Stimulated activated CD8-positive, alpha-beta memory T cell treated with anti-CD3 and anti-CD28 coated beads, Interleukin-7, amount 100 ng/mL, for 1 hour (primary cell): ENCODE results near the gene DEPDC1B.
"Not testable (repeated sequence)": the region's sequence is repeated elsewhere in the genome, so short reads cannot be mapped to it uniquely, and the experiment has no call there.

Experiments used
- DNase-seq, 2 donors: peaks; one replicate each; pipeline ENCODE4 v3.0.0-alpha.2; 2020; ENCODE audit warnings: low read depth in 2 of 2

Gene DEPDC1B

DNA sequence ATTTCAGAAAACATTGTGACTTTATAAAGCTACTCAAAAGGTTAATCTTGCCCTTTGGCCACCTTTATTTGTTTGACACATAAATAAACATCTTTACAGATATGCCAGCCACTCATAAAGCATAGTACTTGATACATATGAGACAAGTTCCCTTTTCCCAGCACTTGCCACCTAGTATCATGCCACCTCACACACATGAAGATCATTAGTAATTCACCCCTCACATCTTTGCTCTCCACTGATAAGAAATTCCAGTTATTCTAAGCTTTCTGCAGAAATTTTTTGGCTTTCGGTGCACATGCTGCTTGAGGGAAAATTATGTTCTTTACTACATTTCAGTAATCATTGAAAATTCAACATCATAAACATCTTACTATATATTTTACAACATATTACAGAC is 59.1 kb downstream of the DEPDC1B start:
- no peak for DNase-seq

DNA sequence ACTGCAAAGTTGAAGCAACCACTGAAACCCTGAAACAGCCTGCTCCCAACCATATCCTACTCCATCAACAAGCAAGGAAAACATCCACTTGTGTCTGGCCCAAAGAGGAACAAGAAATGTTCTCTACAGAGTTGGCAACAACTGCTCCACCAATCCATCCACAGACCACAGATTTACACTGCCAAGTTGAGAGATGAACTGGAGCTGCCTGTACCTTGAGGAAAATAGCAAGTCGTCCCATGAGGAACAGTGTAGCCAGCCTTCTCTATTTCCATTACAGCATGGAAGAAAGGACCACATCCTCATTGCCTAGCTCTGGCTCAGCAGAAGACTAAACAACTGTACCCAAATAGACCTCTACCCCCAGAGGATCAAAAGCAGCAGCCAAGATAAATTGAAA is 60.4 kb downstream of the DEPDC1B start:
- no peak for DNase-seq

DNA sequence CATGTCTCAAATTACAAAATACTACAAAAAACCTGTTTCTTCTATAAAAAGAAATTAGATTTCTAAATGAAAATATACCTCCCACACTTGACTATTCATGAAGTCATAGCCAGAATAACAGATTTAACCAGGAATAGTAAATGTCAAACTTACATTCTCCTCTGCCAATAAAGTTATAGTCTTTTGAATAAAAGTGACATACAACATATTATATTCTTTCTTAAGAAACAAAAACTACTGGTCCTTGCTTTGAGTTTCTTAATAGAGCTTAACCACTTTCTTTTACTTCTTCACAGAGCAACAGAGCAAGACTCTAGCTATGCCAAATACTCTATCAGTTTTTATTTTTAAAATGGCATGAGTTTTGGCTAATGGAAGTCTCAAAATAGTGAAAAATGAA is 61.7 kb downstream of the DEPDC1B start:
- no peak for DNase-seq

DNA sequence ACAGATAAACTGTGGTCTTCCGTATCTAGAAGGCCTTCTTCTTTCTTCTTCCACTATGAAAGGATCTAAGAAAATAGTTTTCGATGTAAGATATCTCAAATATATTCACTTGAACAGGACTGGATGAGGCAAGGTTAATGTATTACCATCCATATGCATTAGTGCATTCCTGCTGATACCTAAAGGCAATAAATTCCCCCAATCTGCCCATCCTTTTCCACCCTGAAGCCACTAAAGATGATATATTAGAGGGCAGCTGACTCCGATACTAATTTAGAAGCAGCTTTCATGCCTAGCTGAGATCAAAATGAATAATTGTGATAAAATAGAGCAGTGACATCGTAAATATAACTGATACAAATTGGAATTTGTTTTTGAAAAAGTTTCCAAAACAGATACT is 63.3 kb downstream of the DEPDC1B start:
- no peak for DNase-seq

DNA sequence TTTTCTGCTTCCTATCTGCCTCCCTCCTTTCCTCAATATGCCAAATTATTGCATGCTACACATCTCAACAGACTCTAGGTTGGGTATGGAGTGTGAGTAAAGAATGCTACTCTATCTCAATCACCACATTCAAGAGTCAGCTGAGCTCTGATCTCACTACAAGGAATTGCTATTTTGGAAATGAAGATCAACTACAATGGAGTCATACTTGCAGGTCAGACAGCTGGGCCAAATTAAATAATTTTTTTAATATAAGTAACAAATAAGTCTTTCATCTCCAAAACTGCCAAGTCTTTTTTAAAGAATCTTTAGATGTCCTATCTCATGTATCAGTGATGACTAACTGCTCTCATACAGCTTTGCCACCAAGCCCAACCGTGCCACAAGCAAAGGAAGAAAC is 64.0 kb downstream of the DEPDC1B start:
- DNase-seq = no peak

DNA sequence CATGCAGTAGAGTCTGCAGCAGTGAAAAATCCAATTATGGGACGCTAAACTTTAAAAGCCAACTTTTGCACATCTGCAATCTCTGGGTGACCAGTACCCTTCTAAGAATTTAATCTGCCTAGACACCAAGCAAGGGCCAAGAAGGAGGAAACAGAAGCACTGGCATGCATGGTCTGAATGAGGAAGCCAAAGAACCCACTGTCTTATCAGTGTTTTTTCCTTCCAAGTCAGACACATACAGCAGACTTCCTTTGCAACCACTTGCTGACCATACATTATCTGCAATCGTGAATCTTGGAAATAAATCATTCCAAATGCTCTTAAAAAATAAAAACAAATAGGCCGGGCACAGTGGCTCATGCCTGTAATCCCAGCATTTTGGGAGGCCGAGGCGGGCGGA is 65.9 kb downstream of the DEPDC1B start:
- no peak for DNase-seq

DNA sequence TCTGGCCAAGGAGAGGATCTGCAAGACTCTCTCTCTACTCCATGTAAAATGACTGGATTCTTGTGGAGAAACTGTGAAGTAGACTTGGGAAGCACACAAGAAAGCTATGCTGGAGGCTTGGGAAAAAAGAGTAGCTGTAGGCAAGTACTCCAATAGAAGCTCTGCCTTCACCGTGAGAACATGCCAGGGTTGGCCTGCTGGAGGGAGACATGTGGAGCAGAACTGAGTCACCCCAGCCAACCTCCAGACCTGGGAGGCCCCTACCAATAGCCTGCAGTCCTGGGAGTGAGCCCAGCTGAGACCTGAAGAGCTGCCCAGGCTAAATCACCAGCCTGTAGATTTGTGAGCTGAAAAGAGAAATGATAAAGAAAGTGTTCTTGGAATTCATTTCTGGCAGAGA is 66.6 kb downstream of the DEPDC1B start:
- no peak for DNase-seq

DNA sequence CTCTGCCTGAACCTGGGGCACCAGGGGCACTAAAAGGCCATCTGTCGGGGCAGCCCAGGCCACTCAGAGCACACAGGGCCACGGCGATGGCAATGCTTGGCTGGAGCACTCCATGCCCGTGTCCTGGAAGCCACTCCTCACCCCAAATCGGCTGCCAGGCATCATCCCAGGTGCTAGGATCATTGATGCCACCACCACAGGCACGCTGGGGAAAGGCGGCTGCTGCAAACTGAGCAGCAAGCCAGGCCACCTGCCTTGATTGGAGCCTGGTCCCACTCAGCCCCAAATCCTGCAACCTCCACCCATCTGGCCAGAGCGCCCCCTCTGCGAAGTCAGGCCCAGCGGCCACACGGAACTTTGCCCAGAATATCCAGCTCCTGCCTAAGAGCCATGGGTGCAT is 67.8 kb downstream of the DEPDC1B start:
- DNase-seq = no peak

DNA sequence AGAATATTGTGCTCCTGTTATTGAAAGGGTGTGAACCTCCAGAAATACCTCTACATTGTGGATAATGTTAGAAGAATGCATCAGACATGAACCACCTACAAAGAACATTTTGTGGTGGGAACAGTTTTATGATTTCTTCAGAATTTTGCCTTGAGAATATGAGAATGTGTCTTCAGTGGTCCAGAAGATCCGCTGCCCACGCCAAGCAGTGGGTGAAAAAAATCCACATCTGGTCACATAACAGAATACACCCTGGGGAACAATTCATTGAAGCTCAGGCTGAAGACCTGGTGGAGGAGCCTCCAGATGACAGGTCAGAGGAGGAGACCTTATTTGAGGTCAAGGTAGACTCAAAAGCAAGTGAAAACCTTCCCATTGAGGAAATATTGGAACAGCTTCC is 69.1 kb downstream of the DEPDC1B start:
- no peak for DNase-seq

DNA sequence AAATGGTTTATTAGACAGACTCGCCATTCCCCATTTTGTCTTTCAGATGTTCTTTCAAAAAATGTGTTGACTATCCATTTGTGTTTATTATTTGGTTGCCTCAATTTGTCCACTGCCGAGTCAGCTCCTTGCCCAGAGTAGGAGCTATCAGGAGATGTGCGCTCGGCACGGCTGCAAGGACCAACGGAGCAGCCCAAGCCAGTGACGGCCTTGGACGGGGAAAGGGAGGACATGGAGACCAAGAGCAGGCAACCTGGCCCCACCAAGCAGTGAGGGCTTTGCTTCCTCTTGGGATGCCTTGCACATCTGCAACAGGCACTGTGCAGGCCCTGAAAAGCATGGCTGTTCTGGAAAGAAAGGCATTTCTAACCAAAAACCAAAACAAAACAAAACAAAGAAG is 69.8 kb downstream of the DEPDC1B start:
- no peak for DNase-seq

DNA sequence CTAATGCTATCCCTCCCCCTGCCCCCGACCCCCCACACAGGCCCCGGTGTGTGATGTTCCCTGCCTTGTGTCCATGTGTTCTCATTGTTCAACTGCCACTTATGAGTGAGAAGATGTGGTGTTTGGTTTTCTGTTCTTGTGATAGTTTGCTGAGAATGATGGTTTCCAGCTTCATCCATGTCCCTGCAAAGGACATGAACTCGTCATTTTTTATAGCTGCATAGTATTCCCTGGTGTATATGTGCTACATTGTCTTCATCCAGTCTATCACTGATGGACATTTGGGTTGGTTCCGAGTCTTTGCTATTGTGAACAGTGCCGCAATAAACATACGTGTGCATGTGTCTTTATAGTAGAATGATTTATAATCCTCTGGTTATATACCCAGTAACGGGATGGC is 75.1 kb downstream of the DEPDC1B start:
- DNase-seq = not testable (repeated sequence)

DNA sequence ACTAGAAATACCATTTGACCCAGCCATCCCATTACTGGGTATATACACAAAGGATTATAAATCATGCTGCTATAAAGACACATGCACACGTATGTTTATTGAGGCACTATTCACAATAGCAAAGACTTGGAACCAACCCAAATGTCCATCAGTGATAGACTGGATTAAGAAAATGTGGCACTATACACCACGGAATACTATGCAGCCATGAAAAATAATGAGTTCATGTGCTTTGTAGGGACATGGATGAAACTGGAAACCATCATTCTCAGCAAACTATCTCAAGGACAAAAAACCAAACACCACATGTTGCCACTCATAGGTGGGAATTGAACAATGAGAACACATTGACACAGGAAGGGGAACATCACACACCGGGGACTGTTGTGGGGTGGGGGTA is 79.2 kb downstream of the DEPDC1B start:
- not testable (repeated sequence) for DNase-seq

DNA sequence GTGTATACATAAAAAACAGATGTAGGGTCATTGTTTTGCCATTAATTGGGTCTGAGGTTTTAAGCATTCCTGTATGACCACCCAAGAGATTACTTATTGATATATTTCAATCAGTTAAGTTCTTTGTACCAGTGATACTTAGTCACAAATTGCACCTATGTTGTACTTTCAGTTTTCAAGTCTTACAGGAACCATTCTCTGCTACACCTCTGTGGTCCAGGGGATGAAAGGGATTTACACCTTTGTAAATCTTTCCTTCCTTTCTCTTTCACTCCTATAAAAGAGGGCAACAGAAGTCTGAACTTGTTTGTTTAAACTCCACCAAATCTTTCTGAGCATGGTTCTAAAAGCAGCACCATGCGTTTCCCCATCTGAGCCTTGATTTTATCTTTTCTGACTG is 86.1 kb downstream of the DEPDC1B start:
- DNase-seq = no peak

DNA sequence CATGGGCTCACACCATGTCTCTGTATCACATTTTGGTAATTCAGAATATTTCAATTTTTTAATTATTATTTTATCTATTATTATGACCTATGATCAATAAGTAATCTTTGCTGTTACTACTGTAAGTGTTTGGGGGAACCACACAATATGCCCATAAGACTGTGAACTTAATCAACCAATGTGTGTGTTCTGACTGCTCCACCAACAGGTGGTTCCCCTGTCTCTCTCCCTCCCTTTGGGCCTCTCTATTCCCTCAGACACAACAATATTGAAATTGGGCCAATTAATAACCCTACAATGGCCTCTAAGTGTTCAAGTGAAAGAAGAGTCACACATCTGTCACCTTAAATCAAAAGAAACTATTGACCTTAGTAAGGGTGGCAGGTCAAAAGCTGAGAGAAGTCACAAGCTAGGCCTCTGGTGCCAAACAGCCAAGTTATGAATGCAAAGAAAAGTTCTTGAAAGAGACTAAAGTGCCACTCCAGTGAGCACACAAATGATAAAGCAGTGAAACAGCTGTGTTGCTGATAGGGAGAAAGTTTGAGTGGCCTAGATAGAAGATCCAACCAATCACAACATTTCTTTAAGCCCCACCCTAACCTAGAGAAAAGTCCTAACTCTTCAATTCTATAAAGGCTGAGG is 88.7 kb downstream of the DEPDC1B start:
- no peak for DNase-seq

DNA sequence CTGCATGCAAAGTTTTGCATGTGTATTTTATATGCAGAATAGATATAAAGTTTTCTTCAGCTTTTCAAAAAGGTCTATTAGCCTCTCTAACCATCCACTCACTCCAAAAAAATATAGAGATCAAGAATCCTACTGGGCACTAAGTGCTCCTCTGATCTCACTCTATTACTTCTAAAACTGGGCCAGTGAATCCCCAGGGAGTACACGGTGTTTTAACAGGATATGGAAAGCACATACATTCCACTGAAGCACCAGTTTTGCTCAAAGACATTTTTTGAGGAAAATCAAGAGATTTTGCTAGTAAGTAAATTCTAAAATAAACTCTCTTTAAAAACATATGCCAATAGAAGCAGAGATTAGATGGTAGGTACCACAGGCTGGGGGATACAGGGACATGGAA is 95.2 kb downstream of the DEPDC1B start:
- DNase-seq = no peak

DNA sequence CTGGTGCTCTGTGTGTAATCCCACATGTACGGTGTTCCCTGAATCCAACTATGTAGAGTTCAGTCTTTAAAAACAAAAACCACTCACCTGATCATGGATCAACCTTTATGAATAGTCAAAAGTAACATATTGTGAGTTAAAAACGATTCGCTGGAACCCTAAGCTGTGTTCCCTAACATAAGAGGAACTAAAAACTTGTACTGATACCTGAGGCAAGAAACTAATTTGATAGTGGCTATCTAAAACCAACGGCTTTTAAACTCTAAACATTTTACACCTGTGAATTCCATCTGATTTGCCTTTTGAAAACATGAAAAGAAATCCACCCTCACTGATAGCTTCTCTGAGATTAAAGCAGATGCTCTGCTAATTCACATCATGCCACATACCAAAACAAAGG is 101.5 kb downstream of the DEPDC1B start:
- DNase-seq = no peak

DNA sequence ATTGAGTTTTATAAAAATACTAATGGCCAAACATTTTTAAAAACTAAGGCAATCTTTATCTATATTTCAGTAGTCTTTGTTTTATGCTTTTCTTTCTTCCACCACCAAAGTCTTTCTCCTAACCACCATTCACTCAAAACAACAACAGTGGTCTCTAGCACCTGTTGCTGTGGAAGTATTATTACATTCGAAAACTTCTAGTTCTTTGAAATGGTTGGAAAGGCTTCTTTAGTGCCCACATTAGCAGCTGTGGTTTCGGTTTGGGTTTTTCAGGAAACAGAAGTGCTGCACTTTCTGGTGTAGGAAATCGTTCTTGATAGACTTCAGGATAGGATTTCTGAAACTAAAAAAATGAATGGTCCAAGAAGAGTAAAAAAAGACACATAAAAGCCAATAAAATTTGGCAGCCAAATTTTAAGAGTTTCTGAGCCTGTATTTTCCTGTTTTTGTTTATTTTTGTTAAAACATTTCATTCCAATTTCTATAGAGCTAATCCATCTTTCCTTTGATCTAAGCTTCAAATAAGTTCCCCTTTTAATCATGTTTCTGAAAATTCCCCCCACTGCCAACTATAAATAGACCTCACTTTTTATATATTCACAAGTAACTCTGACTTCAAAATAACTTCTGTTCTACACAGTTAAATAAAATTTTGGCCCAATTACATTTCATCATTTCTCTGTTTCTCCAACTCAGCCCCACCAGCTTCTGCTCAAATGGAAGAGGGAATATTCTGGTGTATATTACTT is 102.2 kb downstream of the DEPDC1B start:
- DNase-seq = no peak

DNA sequence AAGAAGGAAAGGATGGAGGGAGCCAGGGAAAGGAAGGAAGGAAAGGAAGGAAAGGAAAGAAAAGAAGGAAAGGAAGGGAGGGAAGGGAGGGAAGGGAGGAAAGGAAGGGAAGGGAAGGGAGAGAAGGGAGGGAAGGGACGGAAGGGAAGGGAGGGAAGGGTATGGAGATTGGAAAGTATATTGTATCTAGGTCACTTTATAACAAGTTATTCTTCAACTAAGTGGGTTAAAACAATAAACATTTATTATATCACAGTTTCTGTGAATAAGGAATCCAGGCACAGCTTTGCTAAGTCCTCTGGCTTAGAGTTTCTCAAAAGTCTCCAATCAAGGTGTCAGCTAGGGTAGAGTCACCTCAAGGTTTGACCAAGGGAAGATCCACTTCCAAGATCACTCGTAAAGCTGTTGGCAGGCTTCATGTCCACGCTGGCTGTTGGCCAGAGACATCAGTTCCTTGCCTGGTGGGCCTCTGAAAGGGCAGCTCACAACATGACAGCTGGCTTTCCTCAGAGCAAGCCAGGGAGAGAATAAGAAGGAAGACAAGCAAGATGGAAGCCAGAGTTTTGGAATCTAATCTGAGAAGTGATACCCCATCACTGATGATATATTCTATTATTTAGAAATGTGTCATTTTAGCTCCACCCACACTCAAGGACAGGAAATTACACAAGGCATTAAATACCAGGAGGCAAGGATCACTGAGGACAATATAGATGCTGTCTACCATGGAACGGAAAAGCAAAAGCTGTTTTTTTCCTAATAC is 105.1 kb downstream of the DEPDC1B start:
- no peak for DNase-seq

DNA sequence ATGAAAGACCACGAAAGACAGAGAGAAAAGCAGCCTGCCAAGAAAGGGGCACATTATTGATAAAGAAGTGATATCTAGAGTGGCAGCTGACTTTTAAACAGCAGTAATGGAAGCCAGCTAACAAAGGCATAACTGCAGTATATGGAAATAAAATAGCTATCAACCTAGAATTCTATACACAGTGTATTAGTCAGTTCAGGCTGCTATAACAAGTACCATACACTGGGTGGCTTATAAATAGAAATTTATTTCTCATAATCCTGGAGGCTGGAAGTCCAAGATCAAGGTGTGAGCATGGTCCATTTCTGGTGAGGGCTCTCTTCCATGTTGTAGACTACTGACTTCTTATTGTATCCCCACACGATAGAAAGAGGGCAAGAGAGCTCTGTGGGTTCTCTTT is 109.8 kb downstream of the DEPDC1B start:
- no peak for DNase-seq

DNA sequence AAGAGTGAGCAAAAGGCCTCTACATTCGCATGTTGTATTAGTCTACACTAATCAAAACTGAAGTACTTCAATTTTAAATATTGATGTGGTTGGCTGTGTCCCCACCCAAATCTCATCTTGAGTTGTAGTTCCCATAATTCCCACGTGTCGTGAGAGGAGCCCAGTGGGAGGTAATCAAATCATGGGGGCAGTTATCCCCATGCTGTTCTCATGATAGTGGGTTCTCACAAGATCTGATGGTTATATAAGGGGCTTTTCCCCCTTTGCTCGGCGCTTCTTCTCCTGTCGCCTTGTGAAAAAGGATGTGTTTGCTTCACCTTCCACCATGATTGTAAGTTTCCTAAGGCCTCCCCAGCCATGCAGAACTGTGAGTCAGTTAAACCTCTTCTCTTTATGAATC is 112.7 kb downstream of the DEPDC1B start:
- DNase-seq = not testable (repeated sequence)

DNA sequence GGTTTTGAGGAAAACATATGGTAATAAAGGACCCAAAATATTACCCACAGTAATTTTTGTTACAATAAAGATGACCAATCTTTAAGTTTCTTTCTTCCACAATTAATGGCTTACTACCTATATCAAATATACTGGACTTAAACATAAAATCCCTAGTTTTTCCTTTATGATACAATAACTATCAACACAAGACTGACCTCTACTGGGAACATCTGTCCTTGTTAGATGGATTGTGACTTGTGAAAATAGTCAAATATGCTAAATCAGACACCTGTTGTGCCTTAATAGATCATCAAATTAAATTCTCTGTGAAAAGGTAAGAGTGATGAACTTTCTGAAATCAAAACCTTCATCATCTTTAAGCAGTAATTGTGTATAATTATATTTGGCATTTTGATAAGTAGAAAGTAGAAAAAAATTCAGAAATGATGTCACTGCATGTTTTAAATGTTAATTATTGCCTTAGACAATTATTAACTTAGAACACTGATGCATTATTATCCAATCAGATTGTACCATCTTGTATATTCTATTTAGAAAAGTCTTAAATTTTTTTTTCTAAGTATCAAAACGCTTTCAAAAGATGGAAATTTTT is 113.6 kb downstream of the DEPDC1B start:
- no peak for DNase-seq

DNA sequence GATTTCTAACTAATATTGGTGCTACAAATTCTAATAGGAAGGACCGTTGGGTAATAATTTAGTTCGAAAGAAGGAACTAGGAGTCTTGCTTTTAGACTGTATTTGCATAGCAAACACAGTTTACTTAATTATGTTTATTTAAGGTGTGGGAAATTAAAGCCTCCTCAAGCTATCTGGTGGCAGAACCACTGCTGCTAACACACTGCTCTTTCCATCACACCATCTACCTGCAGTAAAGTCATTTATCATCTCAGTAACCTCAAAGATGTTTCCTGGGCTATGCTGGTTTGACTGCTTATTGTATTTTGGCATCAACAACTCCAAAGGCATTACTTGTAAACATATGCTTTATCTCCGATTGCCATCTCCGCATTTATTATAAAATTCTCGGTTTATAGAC is 114.3 kb downstream of the DEPDC1B start:
- no peak for DNase-seq

DNA sequence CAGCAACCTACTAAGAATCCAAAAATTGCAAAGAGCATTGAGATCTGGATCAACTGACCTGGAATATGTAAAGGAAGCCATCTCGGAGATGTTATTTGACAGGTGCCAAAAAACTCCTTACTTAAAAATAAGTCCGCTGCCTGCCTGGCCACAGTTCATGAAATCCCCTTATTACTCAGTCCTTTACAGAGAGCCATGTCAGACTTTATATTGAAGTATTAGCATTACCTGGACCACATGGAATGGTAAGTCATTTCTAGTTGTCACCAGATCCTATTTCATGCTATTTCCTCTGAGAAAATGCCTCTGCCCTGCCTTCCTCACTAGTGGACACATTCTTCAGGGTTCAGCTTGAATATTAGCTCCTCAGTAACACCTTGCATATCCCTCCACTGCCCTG is 115.7 kb downstream of the DEPDC1B start:
- DNase-seq = no peak
